Frontal cortex (tissue), 4 donors: ENCODE results near the gene PRPF40B. TPM values are rescaled to one million over a fixed set of nuclear protein-coding genes. Genes with fewer than 3 reads are reported as not detected.
"Not testable (repeated sequence)": the region's sequence is repeated elsewhere in the genome, so short reads cannot be mapped to it uniquely, and the experiment has no call there.

Experiments
- DNase-seq, 2 donors: peaks; one replicate each; pipeline ENCODE4 v3.0.0; 2012; ENCODE audit warnings: low spot score in 2 of 2
- FAIRE-seq: peaks from 2 replicates; lab custom pipeline; 2012; peaks lifted over from hg19 to GRCh38; lab: Jason Lieb, UNC
- total RNA-seq: library from RNA; depleted of rRNA; stranded (reverse); fragments of >200 nt; gene quantifications from one replicate; pipeline ENCODE4 v1.2.3, GENCODE V29; 2014
- donor health status: control.
- donor health status: control.
- donor health status: control.

Gene PRPF40B
- 19.2 TPM for total RNA-seq

DNA sequence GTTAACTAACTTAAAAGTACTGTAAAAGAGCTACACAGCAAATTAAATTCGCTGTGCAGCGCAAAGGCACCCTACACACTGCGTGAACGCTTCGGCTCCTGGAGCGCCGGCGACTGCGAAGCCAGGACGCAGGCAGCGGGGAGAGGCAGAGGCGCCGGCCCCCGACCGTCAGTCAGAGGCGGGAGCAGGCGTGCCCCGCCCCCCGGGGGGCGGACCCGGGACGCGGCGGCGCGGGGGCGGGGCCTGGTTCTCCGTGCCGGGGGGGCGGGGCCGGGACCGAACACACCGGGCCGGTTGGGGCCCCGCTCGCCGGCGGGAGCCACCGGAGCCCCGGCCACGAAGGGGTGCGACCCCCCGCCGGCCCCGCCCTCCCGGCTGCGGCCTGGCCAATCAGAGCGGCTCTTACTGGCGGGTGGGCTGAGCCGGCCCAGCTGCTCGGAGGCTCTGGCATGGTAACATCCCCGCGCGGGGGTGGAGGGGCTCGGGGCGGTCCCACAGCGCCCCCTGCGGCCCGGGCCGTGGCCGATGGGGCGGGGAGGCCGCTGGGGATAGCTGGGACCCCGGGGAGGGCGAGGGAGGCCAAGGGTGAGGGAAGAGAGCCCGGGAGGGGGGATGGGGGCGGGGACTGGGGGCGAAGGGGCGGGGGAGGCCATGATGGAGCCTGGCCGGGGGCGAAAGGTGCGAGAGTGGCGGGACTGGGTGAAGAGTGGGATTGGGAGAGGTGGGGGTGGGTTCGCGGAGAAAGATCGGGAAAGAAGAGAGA lies at the start of gene PRPF40B:
Gene PRPF40B, plus strand, starts transcription at position 420 of the 763 bp plus-strand sequence. Its CDS starts 30 bp downstream, at position 450.
- peak; percentile 94 to 95 for DNase-seq
- no peak for FAIRE-seq

DNA sequence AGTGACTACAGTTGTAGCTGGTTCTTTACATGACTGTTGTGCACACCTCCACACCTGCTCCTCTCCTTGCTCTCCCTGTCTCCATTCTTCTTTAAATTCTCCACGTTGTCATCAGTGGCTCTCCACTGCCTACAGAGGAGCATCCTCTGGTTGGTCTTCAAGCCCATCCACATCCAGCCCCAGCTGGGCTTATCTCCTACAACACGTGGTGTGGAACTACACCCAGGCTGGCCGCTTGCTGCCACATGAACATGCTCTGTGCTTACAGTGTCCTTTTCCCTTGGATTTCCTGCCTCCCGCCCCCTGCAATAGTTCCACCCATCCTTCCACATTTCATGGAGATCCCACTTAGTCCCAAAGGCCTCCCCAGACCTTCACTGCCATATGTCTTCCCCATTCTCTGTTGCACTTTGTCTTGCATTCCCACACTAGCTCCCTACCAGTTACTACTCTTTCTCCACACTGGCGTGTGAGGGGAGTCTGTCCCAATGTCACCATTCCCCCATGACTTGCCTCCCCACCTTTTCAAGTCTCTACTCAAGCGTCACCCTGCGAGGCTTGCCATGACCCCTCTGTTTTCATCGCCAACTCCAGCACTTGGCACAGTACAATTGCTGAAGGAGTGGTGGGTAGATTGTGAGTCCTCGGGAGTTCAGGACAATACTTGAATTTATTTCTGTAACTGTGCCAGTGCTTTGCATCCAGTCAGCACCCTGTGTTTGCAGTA lies 45.6 kb upstream of the PRPF40B start:
- DNase-seq: no peak
- FAIRE-seq: no peak

DNA sequence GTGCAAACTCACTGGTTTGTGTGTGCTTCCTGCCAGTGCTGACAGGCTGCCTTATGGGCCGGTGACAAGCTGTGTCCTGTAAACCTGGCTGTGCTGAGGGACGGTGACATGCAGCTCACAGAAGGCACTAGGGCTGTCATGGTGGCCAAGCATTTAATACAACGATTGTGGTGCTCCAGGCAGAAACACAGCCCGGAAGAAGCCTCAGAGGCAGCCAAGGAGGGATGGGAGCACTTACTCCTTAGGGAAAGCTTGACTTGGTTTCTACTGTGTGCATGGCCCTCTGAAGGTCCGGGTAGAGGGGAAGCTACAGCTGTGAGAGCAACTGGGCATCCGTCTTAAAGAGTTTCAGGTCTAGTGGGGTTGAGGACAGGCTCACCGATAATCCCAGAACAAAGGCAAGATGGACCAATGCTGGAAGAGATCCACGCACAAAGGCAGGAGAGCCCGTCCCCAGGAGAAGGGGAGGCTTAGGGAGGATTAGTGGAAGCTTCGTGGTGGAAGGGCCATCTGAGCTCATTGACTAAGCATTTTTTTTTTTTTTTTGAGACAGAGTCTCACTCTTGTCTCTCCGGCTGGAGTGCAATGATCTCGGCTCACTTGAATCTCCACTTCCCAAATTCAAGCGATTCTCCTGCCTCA lies 44.8 kb upstream of the PRPF40B start:
- FAIRE-seq (no peak), DNase-seq (no peak)

DNA sequence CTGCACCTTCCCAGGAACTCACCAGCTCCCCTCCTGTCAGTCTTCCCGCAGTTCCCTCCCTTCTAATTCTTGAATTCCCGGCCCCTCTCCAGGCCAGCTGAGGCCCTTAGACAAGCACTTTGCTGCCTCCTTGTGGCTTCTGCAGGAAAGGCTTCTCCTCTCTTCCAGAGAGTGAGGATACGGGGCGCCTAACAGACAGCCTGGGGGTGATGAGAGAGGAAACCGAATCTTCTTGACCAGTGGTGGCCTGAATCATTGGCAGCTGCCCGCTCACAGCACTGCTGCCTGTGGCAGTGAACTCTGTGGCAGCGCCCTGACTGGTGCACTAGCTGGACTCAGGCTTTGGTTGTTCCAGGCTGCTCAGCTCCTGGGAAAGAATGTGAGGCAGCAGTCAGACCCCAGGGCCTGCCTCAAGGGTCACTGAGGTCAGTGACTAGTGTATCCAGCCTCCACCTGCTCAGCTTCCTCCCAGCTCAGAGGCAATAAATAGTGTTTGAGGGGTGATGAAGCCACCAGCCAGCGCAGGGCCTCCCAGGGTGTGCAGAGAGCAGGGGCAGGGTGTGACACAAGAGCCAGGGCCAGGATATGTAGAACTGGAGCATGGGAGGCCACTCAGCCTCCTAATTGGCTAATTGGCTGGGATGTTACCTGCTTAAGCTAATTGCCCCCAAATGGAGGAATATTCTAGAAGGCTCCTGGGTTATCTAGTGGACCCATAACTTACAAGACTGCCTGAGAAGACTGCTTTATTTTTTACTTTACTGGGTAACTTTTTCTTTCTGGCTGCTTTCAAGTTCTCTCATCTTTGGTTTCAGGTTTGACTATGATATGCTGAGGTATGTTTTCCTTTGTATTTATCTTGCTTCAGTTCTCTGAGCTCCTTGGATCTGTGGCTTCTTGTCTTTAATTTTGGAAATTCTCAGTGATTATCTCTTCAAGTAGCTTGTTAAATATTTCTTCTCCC lies 42.5 kb upstream of the PRPF40B start:
- no peak for FAIRE-seq
- DNase-seq: peak; percentile 31 to 77

DNA sequence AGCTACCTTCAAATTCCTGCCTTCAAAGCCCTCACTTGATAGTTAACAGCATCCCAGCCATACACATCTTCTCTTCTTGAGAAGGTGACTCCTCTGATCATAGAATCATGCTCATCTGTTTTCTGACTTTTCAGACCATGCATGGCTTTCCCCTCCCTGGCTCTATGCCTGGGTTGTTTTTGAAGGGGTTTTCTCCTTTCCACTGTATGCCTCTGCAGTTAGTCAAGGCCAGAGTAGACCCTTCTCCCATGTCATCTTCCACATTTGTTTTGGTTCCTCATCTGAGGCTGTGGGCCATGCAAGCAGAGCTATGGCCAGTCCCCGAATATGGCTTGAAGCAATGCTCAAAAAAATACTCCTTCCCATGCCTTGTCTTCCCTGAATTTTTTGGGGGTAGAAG lies 41.2 kb upstream of the PRPF40B start:
- no peak for FAIRE-seq
- no peak for DNase-seq

DNA sequence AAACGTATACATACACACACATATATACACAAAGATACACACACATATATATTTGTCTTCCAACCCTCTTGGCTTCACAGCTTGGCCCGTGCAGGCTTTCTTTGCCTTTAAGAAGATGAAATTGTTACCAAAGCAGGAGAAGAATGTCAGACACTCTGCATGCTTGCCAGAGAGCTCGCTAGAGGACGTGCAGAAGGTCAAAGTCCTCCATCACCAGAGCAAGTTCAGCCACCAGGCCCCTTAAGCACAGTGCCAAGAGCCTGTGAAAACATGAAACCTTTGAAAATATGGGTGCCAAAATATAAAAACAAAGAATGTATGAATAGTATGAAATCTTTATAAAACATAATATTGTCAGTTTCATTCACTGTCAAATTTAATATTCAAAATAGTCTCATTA lies 40.5 kb upstream of the PRPF40B start:
- DNase-seq: no peak
- no peak for FAIRE-seq

DNA sequence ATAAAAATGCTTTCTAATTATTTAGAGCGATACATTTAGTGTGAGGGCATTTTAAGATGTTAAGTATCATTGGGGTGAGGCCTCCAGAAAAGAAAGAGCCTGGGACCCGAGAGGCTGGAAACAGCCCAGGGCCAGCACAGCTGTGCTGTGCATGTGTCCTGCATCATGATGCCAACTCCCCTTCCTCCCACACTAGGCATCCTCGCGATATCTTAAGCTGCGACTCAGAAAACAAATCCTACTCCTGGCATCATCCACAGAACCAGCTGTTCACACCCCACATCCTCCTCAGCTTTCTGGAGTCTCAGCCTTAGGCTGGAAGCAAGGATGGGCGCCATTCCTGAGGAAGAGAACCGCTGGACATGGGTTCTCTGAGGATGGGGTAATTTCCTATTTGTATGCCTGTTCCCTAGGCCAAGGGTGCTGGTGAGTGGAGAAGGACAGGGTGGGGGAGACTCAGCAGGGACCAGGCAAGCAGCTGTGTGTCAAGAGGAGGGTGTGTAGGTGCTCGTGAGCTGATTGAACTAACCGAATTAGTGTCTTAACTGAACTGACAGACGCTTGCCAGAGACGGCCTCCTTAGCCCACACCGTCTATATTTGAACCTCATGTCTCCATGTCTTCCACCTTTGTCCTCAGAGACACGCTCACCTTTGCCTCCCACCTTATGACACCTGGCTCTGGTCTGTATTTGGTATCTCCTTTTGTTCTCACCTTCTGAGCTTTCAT lies 39.8 kb upstream of the PRPF40B start:
- DNase-seq (peak in 1 of 2 donors; percentile 39), FAIRE-seq (no peak)

DNA sequence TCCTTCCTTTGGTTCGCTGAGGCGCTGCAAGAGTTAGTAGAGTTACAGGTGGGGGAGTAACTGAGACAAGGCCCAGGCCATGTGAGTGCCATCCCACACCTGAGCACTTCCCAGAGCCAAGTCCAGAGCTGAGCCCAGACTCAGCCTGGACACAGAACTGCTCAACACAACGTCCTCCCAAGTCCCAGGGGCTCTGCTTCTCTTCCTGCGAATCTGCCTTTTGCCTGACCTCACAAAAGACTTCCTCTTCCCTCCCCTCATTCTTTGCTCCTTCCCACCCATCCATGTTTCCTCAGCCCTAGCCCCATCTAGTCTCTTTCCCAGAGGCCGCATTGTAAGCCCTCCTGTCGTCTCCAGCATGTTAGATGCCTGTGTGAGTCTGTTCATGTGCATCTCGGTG lies 38.8 kb upstream of the PRPF40B start:
- DNase-seq: no peak
- no peak for FAIRE-seq

DNA sequence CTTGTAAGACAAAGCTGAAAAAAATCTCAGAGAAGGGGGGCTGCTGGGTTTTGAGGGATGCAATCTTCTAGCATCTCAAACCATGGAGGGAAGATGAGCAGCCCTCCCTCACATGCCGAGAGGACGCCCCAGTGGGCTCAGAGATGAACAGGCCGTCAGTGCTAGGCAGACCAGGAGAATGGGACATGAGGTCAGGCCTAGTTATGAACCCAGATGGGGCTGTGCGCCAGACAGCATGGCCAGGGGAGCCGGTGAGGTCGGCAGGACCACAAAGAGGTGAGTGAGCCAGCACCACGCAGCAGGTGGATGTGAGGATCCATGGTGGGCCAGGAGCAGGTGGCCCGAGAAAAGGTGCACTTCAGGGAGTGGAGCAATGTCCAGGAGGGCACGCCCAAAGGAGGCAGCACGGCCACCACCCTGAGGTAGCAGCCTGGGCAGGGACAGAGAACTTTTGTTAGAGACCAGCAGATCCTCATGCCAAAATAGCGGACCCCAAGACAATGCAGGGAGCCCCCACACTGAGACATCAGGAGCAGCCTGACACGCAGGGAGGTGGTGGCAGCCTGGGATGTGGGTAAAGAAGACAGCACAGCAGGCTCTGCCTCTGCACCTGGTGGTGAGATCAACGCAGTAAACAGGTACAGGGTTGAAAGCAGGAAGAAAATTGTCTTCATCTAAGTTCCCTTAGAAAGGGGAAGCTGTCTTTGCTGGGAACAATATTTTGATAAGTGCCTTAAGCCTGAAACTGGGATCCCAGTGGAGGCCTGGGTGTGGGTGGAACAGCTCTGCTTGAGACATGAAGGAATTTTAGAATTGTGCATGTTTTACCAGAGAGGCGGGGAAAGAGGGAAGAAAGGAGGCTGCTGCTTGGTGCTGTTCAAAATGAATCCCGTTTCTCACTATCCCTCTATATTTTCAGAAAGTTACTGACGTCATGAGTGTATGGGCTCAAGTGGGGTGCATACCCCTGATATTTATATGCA lies 37.6 kb upstream of the PRPF40B start:
- DNase-seq (no peak), FAIRE-seq (no peak)

DNA sequence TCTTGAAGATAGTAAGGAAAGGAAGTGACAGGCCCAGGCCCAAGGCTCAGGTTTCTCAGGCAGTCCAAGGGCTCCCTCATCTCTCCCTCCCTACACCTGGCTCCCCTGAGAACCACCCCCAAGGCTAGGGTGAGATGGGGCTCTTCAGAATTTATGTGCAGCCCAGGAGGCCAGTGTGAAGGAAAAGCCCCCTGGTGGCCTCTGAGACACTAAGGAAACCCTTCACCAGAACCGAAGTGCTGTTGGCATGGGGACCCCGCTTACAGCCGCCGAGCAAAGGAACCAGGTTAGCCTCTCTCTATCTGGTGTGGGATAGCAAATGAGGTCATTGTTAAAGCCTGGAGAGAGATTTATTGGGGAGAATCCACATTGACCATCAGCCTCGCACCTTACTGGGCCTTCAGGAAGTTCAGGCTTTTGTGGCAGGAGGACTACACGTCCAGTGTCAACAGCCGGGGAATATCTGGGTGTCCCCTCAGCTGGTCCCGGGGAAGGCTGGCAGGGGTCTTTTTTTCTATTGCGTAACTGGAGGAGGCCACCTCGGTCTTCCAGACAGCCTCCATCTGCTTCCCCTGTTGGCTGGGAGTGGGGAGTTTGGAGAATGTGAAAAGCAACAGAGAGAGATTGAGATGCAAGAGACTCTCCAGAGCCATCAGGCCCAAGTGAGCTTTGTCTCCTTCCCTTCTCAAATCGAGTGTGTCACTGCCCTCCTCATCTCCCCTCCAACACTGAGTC lies 36.0 kb upstream of the PRPF40B start:
- DNase-seq (no peak), FAIRE-seq (no peak)

DNA sequence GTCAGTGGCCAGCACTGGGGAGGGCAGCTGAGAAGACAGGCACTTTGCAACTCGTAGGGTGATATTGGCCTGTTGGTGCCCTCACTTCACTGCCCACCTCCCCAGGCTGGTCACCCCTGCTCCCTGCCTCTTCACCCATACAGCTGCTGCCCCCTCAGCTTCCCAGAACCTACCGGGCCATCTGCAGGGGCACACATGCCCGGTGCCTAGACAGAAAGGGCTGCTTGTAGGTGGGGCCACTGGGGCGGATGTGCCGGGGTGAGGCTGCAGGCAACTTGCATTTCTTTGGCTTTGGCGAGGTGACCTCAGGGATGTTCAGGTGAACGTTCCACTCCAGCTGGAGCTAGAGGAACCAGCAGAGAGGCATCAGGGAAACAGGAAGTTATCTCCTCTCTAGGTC lies 35.1 kb upstream of the PRPF40B start:
- no peak for DNase-seq
- FAIRE-seq: no peak

DNA sequence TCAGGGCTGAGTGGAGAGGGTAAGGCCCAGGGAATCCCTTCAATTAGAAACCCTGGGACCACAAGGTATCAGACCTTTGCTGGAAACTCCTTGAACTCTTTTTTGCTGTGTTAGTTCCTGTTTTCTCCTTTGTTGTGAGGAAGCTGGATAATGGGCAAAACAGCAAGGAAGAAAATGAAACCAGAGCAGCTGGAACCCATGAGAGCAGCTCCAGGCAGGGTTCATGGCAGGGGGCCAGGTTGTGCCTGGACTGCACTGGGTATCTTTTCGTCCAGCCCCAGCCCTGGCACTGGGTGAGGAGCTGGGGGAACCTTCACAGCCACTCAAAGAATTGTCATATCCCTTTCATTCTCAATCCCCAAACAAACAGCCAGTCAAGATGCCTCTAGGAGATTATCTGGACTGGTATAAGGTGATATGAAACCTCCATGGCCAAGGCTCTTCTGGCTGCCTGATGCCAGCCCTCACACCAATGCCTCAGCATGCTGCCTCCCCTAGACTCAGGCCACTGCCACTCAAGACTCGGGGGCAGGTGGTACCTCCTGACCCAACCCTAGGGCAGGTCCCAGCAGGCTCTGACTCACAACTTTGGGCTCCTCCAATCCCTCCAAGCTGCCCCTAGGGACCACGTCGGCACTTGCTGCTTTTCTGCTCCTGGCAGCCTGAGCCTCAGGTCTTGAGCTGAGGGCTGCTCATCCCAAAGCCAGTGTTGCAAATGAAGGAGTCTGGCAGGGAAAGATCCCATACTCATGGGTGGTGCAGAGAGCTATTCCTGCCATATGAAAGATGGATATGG lies 34.4 kb upstream of the PRPF40B start:
- DNase-seq: no peak
- FAIRE-seq: no peak

DNA sequence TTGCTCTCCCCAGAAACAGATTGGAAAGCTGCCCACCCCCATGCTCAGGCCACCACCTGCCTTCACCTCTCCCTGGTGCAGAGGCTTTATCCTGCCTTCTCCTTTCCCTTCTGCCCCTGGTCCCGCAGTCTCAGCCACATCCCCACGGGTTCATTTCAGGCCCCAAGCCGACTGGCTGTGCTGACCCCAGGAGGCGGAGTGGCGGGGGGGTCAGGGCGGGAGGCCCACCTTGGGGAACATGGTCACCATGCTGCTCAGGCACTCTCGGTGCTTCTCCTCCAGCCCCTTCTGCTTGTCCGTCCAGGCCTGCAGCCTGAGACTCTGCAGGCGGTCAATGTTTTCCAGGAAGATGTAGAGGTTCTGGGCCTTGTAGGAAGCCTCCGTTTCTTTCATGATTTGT lies 24.8 kb upstream of the PRPF40B start:
- DNase-seq: no peak
- no peak for FAIRE-seq

DNA sequence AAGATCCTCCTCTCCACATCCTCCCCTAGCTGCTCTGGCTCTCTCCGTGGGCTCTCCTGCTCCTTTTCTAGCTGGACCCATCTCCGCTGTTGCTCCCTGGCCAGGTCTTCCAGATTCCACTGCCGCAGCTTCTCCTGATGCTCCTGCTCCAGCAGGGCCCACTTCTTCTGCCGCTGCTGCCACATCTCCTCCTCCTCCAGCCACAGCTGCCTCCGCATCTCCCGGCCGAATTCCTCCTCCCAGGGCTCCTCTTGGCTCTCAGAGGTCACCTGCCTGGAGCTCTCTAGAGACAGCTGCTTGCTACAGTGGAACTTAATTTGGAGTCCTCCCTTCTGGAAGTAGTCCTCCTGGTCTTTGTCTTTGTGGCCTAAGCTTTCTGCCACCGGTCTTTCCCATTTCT lies 23.4 kb upstream of the PRPF40B start:
- no peak for FAIRE-seq
- no peak for DNase-seq

DNA sequence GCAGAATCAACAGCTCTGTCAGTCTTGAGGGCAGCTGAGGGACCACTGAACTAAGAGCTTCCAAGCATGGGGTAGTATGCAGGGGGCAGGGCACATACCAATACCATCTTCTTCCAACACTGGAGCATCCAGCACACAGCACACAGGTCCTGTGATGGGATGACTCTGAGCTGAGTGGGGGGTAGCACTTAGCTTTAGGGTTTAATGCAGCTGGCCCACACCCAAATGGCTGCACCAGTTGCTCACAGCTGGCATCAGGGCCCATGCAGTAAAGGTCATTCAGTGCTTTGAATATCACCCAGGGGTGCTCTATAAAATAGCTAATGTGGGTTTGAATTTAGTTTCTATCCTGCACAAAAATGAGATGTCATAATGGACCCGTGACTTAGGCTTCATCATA lies 19.6 kb upstream of the PRPF40B start:
- DNase-seq: no peak
- no peak for FAIRE-seq

DNA sequence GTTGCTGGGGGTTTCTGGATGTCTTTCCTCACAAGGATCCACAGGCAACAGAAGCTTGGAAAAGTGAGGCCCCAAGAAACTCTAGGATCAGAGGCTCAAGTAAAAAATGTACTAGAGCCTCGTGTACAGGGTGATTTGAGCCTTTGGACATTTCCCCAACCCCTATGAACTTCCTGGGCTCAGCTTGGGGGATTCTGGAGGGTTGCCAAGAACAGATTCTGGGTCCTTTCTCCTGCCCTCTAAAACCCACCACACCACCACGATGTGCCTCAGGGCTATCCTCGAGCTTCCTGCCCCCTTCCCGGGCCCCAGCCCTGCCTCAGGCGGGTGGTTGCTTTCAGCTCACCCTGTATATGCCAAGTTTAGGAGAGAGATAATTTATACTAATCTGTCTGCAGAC lies 18.5 kb upstream of the PRPF40B start:
- DNase-seq: no peak
- no peak for FAIRE-seq

DNA sequence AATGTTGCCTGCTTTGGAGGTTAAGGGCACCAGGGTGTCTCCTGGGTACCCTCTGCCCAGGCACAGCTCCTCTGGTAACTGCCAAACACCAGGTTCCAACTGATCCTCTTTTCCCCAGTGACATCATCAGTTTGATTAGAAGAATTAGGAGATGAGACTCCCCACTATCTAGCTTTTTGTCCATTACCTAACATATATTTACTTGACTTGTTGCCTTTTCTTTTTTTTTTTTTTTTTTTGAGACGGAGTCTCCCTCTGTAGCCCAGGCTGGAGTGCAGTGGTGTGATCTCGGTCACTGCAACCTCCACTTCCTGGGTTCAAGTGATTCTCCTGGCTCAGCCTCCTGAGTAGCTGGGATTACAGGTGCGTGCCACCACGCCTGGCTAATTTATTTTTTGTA lies 17.8 kb upstream of the PRPF40B start, which contains the start of gene FAM186B:
Gene FAM186B, minus strand, starts transcription at position 101 of the 400 bp plus-strand sequence. CDS start 162 bp downstream, outside the sequence.
- FAIRE-seq, DNase-seq: not testable (repeated sequence)
